SK-N-MC (cell line): ENCODE data around the gene ADAMTSL1.

Source experiments
- DNase-seq: peaks from one replicate; pipeline ENCODE4 v3.0.0-alpha.2; 2011; ENCODE audit warnings: low read depth, low spot score
- H3K27ac ChIP-seq: fragments of 200-600 bp; sonication (generic); 2 replicates; pipeline ENCODE4 v1.5.1; 2016; ENCODE audit warnings: mixed run types
- H3K36me3 ChIP-seq: fragments of 200-600 bp; sonication (generic); 2 replicates; pipeline ENCODE4 v1.6.1; 2017; ENCODE audit warnings: antibody characterized with exemption, low read length, mixed read lengths; ENCODE audit not compliant: insufficient read depth
- H3K4me3 ChIP-seq: fragments of 200-600 bp; sonication (generic); 2 replicates; pipeline ENCODE4 v1.5.1; 2016
- H3K9ac ChIP-seq: fragments of 200-600 bp; sonication (generic); 2 replicates; pipeline ENCODE4 v1.8.0; 2017; ENCODE audit warnings: mixed run types, mixed read lengths; ENCODE audit not compliant: insufficient read length
- H3K9me3 ChIP-seq: fragments of 200-600 bp; sonication (generic); 2 replicates; pipeline ENCODE4 v1.6.1; 2017; ENCODE audit warnings: low read depth, mild to moderate bottlenecking, antibody characterized with exemption, low read length, moderate library complexity, mixed read lengths
- EZH2 ChIP-seq: fragments of 200-600 bp; sonication (generic); IDR thresholded peaks from one replicate; pipeline ENCODE4 v1.6.1; 2017; ENCODE audit warnings: antibody characterized with exemption
- FOXP2 ChIP-seq: optimal IDR thresholded peaks from 2 replicates; pipeline ENCODE3; 2011; ENCODE audit warnings: mild to moderate bottlenecking, moderate library complexity; ENCODE audit not compliant: insufficient read depth; ENCODE audit errors: extremely low read length, control extremely low read depth
- POLR2AphosphoS5 ChIP-seq: IDR thresholded peaks from 2 replicates; pipeline ENCODE4 v1.6.1; 2012; ENCODE audit warnings: mild to moderate bottlenecking, low read depth, low read length, borderline replicate concordance

The ADAMTSL1 gene

DNA sequence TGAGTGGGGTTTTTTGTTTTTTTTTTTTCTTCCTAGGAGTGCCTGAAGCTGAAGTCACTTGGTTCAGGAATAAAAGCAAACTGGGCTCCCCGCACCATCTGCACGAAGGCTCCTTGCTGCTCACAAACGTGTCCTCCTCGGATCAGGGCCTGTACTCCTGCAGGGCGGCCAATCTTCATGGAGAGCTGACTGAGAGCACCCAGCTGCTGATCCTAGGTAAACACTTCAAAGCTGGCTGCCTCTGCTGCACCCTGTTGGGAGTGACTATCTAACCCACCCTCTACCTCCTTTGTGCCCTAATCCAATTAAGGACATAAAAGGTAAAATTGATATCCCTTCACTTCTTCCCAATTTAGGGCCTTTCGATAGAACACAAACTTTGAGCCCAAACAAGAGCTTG lies 352.3 kb downstream of the ADAMTSL1 start:
- no peaks in the 10 kb centered on the region for H3K9me3 ChIP-seq
- no peak overlapping the region for H3K27ac ChIP-seq
- H3K4me3 ChIP-seq = no peak overlapping the region
- no peak for DNase-seq
- TF ChIP-seq FOXP2 (no peak), POLR2AphosphoS5 (no peak), EZH2 (no peak)
- H3K36me3 ChIP-seq = no peaks in the 10 kb centered on the region
- no peak overlapping the region for H3K9ac ChIP-seq

DNA sequence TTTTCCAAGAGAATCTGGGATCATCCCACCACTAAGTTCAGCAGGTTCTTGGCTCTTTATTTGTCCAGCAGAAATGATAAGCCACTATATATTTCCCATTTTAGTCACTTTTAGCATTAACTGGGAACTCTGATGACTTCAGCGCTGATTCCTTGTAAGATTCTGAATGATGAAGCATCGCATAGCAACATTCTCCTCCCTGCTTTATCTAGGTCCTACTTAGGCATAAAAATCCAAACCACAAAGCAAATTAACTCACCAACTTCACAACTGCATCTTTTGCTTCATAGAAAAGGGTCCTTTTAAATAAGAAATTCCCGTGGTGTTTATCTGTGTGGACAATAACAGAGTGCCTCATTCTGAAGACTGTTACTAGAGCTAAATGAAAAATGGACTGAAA lies 355.1 kb downstream of the ADAMTSL1 start:
- no peak for TF ChIP-seq FOXP2
- no peak for TF ChIP-seq POLR2AphosphoS5
- no peak for TF ChIP-seq EZH2
- no peak overlapping the region for H3K4me3 ChIP-seq
- DNase-seq = no peak
- no peaks in the 10 kb centered on the region for H3K9me3 ChIP-seq
- no peak overlapping the region for H3K27ac ChIP-seq
- no peaks in the 10 kb centered on the region for H3K36me3 ChIP-seq
- no peak overlapping the region for H3K9ac ChIP-seq

DNA sequence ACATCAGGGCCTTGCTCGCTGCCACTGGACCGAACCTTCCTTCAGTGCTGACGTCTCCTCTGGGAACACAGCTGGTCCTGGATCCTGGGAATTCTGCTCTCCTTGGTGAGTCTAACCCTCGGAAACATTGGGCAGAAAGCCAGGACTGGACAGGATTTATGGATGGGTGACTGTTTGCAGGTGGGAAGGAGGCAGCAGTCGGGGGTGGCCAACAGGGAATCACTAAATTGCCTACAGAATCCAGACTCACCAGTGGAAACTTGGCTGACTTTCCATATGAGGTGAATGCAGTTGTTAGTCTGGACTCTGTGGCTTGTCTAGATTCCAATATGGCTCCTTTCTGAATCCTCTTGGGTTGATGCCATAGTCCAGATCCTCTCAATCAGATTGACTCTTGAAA lies 355.9 kb downstream of the ADAMTSL1 start:
- Histone ChIP-seq H3K4me3 (no peak overlapping the region), H3K9ac (no peak overlapping the region), H3K27ac (no peak overlapping the region), H3K9me3 (no peaks in the 10 kb centered on the region), H3K36me3 (no peaks in the 10 kb centered on the region)
- no peak for TF ChIP-seq FOXP2
- TF ChIP-seq POLR2AphosphoS5 = no peak
- no peak for TF ChIP-seq EZH2
- DNase-seq = no peak

DNA sequence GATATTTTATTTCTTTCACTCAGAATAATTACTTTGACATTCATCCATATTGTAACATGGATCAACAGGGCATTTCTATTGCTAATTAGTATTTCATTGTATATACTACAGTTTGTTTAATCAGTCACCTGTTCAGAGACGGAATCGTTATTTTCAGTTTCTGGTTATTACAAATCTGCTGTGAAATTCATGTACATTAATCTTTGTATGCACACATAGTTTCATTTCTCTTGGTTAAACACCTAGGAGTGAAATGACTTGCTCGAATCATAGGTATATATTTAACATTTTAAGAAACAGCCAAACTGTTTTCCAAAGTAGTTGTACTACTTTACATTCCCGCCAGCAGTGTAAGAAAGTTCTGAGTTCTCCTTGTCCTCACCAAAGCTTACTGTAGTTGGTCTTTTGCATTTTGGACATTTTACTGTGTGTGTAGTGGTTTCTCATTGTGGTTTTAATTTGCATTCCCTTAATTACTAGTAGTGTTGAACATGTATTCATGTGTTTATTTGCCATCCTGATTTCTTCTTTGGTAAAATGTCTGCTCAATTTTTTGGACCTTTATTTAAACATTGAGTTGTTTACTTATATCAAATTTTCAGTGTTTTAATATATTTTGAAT lies 360.9 kb downstream of the ADAMTSL1 start:
- Histone ChIP-seq H3K36me3 (no peaks in the 10 kb centered on the region), H3K9ac (no peak overlapping the region), H3K9me3 (no peaks in the 10 kb centered on the region), H3K27ac (no peak overlapping the region), H3K4me3 (no peak overlapping the region)
- DNase-seq = no peak
- TF ChIP-seq EZH2 = no peak

DNA sequence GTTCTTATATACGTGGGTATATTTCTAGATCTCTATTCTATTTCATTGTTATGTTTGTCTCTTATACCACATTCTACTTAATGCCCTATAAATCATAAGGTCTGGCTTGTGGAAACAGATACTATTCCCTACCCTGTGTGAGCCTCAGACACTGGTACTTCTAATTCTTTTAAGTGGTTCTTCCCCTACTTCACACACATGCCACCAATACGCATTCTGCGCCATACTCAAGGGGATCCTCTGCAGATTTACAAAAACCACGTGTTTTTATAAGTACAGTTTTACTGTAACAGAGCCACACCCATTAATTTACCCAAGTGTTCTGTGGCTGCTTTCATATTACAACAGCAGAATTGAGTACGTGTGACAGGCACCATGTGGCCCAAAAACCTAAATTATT lies 363.4 kb downstream of the ADAMTSL1 start:
- Histone ChIP-seq H3K9me3 (no peaks in the 10 kb centered on the region), H3K9ac (no peak overlapping the region), H3K4me3 (no peak overlapping the region), H3K27ac (no peak overlapping the region), H3K36me3 (no peaks in the 10 kb centered on the region)
- TF ChIP-seq POLR2AphosphoS5 (no peak), EZH2 (no peak), FOXP2 (no peak)
- no peak for DNase-seq

DNA sequence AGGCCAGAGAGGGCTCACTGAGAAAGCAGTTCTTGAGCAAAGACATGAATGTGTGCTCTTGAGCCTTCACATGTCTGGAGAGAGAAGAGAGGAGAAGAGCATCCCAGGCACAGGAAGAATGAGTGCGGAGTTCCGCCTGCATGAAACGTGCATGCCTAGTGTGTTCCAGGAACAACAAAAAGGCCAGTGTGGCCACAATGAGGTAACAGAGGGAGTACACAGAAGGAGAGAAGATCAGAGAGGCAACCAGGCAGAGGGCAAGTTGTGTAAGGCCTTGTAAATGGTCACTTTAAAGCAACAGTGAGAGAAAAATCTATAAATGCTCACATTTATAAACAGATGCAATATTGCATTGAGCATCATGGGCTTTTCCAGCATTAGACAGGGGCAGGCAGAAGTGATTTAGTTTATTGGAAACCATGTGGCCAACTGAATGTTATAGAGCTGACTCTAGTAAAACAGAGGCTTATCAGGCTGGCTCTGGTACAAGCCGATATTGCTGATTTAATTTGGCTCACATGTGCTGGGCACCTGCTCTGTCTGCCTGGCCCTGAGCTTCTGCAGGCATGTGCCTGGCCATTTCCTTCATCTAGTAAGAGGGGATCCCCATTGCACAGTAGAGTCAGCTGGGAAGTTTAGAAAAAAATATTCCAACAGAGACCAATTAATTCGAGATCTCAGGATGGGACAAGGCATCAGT lies 373.8 kb downstream of the ADAMTSL1 start:
- Histone ChIP-seq H3K4me3 (no peak overlapping the region), H3K9ac (no peak overlapping the region), H3K9me3 (no peaks in the 10 kb centered on the region), H3K36me3 (no peaks in the 10 kb centered on the region), H3K27ac (no peak overlapping the region)
- no peak for DNase-seq
- TF ChIP-seq POLR2AphosphoS5 = no peak
- no peak for TF ChIP-seq EZH2

DNA sequence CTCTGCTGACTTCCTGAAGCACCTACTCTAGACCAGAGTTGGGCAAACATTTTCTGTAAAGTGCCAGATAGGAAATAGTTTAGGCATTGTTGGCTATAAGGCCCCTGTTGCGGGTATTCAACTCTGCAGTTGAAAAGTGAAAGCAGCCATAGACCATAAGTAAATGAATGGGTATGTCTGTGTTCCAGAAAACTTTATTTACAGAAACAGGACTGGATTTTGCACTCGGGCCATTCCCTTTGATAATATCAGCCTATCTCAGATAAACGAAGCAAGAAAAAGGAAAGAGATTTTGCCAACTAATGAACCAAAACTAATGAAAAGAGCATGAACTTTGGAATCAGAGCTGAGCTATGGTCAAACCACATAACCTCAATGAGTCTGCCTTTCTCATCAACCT lies 374.7 kb downstream of the ADAMTSL1 start:
- Histone ChIP-seq H3K27ac (no peak overlapping the region), H3K9ac (no peak overlapping the region), H3K4me3 (no peak overlapping the region), H3K9me3 (no peaks in the 10 kb centered on the region), H3K36me3 (no peaks in the 10 kb centered on the region)
- TF ChIP-seq EZH2 (no peak), FOXP2 (no peak), POLR2AphosphoS5 (no peak)
- DNase-seq = no peak

DNA sequence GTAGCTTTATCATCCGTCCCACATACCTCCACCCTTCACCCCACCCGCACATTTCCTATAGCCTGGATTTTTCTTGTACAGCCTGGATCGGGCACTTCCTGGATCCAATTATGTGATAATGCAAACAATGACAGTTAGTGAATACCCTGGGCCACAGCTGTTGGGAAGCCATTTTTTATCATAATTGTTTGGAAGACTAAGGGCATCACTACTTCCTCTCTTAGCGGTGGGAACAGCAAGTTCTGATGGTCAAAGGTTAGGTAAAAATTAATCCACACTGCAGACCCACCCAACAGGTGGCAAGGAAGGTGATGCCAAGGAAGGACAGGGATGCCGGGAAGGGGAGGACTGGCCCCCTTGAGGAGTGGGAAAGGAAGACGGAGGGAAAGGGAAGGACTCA lies 375.3 kb downstream of the ADAMTSL1 start:
- Histone ChIP-seq H3K27ac (no peak overlapping the region), H3K9me3 (no peaks in the 10 kb centered on the region), H3K9ac (no peak overlapping the region), H3K4me3 (no peak overlapping the region), H3K36me3 (no peaks in the 10 kb centered on the region)
- DNase-seq = no peak
- TF ChIP-seq FOXP2 (no peak), POLR2AphosphoS5 (no peak), EZH2 (no peak)
